ENCODE results near the gene NOC4L. TPM values are rescaled to one million over a fixed set of nuclear protein-coding genes. Genes with fewer than 3 reads are reported as not detected.

Gene NOC4L
- total RNA-seq, 1 experiment from 2014 or later: 36.5 TPM

- Histone ChIP-seq H3K4ac (ENCODE audit: low read depth, low read length) (no peak overlapping the region), H3K4me2 (ENCODE audit: insufficient read depth, insufficient read length, low read length) (no peak overlapping the region), H2BK12ac (ENCODE audit: insufficient read length, low read depth, low read length) (no peak overlapping the region), H3K27ac (ENCODE audit: insufficient read length, low read depth, low read length) (no peak overlapping the region), H3K23ac (ENCODE audit: insufficient read length, low read depth, low read length) (no peak overlapping the region), H3T11ph (ENCODE audit: low read length) (no peak overlapping the region), H2AK5ac (ENCODE audit: insufficient read length, low read length) (no peak overlapping the region), H3K56ac (ENCODE audit: insufficient read length, low read depth, low read length) (no peak overlapping the region), H3K27me3 (ENCODE audit: insufficient read depth, low read length) (no peaks in the 10 kb centered on the region), H2BK20ac (ENCODE audit: low read depth, low read length, poor library complexity, severe bottlenecking) (no peak overlapping the region), H3K9me3 (ENCODE audit: control insufficient read depth, low read depth, low read length) (peaks cover 21% of the 10 kb centered on the region), H2BK5ac (ENCODE audit: insufficient read length, low read length) (no peak overlapping the region), H3K23me2 (ENCODE audit: insufficient read length, low read depth, low read length, poor library complexity, severe bottlenecking) (no peaks in the 10 kb centered on the region), H4K91ac (ENCODE audit: insufficient read length, low read depth, low read length) (no peak overlapping the region), H4K20me1 (ENCODE audit: control insufficient read depth, insufficient read depth, insufficient read length) (no peaks in the 10 kb centered on the region), H2BK120ac (ENCODE audit: low read depth, low read length, poor library complexity, severe bottlenecking) (no peak overlapping the region), H4K5ac (ENCODE audit: insufficient read length, low read depth, low read length) (no peak overlapping the region), H3K4me1 (ENCODE audit: insufficient read depth, low read length) (no peaks in the 10 kb centered on the region), H3K14ac (ENCODE audit: insufficient read depth, low read length) (no peak overlapping the region), H3K18ac (ENCODE audit: insufficient read length, low read depth, low read length) (no peak overlapping the region), H3K9ac (ENCODE audit: extremely low read depth, insufficient read length, low read length) (no peak overlapping the region), H2BK15ac (ENCODE audit: low read depth, low read length) (no peak overlapping the region), H4K8ac (replicated peaks; ENCODE audit: insufficient read length, low read depth, low read length) (no peak overlapping the region), H3K79me1 (ENCODE audit: insufficient read depth, low read depth, low read length, poor library complexity, severe bottlenecking) (no peaks in the 10 kb centered on the region), H3K79me2 (ENCODE audit: insufficient read depth, low read length) (no peaks in the 10 kb centered on the region), H2AFZ (ENCODE audit: low read length) (no peak overlapping the region)
- no peak overlapping the region for H3K4me3 Mint-ChIP-seq
- no CpG with 5 or more reads among the region's 14 CpGs for WGBS (ENCODE audit: extremely low coverage, insufficient read length, low lambda C conversion rate)
- H3K4me1 Mint-ChIP-seq: no peaks in the 10 kb centered on the region
- peaks cover 41 to 50% of the 10 kb centered on the region in 2 experiments for H3K9me3 Mint-ChIP-seq
- TF ChIP-seq CTCF (conservative IDR thresholded peaks at IDR 0.05): no peak
- peak; percentile 25 for DNase-seq
- peaks cover 38 to 55% (median 43%) of the 10 kb centered on the region in 3 experiments for H3K36me3 Mint-ChIP-seq (ENCODE audit: insufficient read depth in 1 of 3, low read depth in 3 of 3)
- no peak overlapping the region for H3K27ac Mint-ChIP-seq
- peaks cover 32% of the 10 kb centered on the region for H3K27me3 Mint-ChIP-seq (ENCODE audit: low read depth)
These were observed 13.6 kb upstream of the NOC4L start for GRCh38 chr12:132130690-132131089.
